ENCODE measurements around the gene C17orf50. TPM values are rescaled to one million over a fixed set of nuclear protein-coding genes. Genes with fewer than 3 reads are reported as not detected.
A peak's percentile ranks its signal among the peaks of the same experiment; 100 is the strongest.

The C17orf50 gene
- total and polyA plus RNA-seq, 2 of the 13 experiments (the other 11 are each of a cell fraction or from before 2014, with no cell fraction given): not detected

- TF ChIP-seq IKZF4 (CRISPR knock-in tag; IDR thresholded peaks at IDR 0.05; ENCODE audit: borderline replicate concordance, low read depth, not compliant biosample characterization) (no peak), ZNF30 (CRISPR knock-in tag; IDR thresholded peaks at IDR 0.05) (no peak), ZNF558 (CRISPR knock-in tag; IDR thresholded peaks at IDR 0.05; ENCODE audit: borderline replicate concordance) (no peak), CERS6 (CRISPR knock-in tag; IDR thresholded peaks at IDR 0.05) (no peak), CEBPG (CRISPR knock-in tag; IDR thresholded peaks at IDR 0.05) (no peak), ZSCAN9 (CRISPR knock-in tag; IDR thresholded peaks at IDR 0.05; ENCODE audit: borderline replicate concordance) (no peak), ZNF446 (CRISPR knock-in tag; IDR thresholded peaks at IDR 0.05) (no peak), ZHX1 (CRISPR knock-in tag; IDR thresholded peaks at IDR 0.05; ENCODE audit: low read depth) (peak; percentile 23; the same call in 1 of the 2 replicates), ZNF382 (CRISPR knock-in tag; IDR thresholded peaks at IDR 0.05; ENCODE audit: borderline replicate concordance) (no peak), RBFOX2 (IDR thresholded peaks at IDR 0.05; ENCODE audit: low read depth, low read length) (0 out of 2 replicates have a peak, but pooled peaks have one; percentile 53), RFX5 (IDR thresholded peaks at IDR 0.05; ENCODE audit: low read depth, low read length) (no peak), ZNF234 (CRISPR knock-in tag; conservative IDR thresholded peaks at IDR 0.05) (no peak), ZNF510 (CRISPR knock-in tag; IDR thresholded peaks at IDR 0.05; ENCODE audit: low read depth) (no peak), FOXC1 (CRISPR knock-in tag; IDR thresholded peaks at IDR 0.05; ENCODE audit: borderline replicate concordance) (no peak), ZNF17 (CRISPR knock-in tag; IDR thresholded peaks at IDR 0.05) (no peak), TMF1 (CRISPR knock-in tag; IDR thresholded peaks at IDR 0.05; ENCODE audit: low read depth) (no peak), SALL1 (CRISPR knock-in tag; IDR thresholded peaks at IDR 0.05) (no peak; the same call in 1 of the 2 replicates), POLR2A (IDR thresholded peaks at IDR 0.05; ENCODE audit: insufficient read depth in 1 of 2, low read depth in 2 of 2, low read length in 2 of 2) (peak in 1 of 2 experiments; percentile 63; a peak in 1 of 4 replicates), KLF11 (CRISPR knock-in tag; IDR thresholded peaks at IDR 0.05) (no peak), TEAD2 (CRISPR knock-in tag; IDR thresholded peaks at IDR 0.05) (no peak), HOXA3 (CRISPR knock-in tag; IDR thresholded peaks at IDR 0.05) (peak; percentile 24; the same call in 1 of the 2 replicates), HBP1 (CRISPR knock-in tag; IDR thresholded peaks at IDR 0.05; ENCODE audit: low read depth) (no peak), TBL1XR1 (IDR thresholded peaks at IDR 0.05; ENCODE audit: borderline replicate concordance, low read length, partially characterized antibody) (no peak), ZNF781 (CRISPR knock-in tag; IDR thresholded peaks at IDR 0.05; ENCODE audit: borderline replicate concordance, not compliant biosample characterization) (no peak), YY1 (IDR thresholded peaks at IDR 0.05; ENCODE audit: insufficient read depth, insufficient replicate concordance, low read depth, low read length) (peak; percentile 19), TOE1 (CRISPR knock-in tag; IDR thresholded peaks at IDR 0.05) (no peak), FOXK1 (CRISPR knock-in tag; IDR thresholded peaks at IDR 0.05; ENCODE audit: borderline replicate concordance, low read depth) (no peak)
These were observed 29.3 kb upstream of the C17orf50 start, which contains the start of gene RASL10B (continued) for GRCh38 chr17:35731239-35731916.
